Left ventricle myocardium superior (tissue), 1 donor: ENCODE measurements around the gene CST11. TPM values are rescaled to one million over a fixed set of nuclear protein-coding genes. Genes with fewer than 3 reads are reported as not detected.

Experiments
- ATAC-seq: fragments of 200-7000 bp; cut with Tn5 transposase; one replicate; pipeline ENCODE4 v1.9.1; 2020; ENCODE audit warnings: mild to moderate bottlenecking, moderate library complexity
- DNase-seq: peaks from one replicate; pipeline ENCODE4 v3.0.0-alpha.2; 2020
- intact Hi-C: fragments of 100-400 bp; cut with micrococcal nuclease; formaldehyde crosslinking; loops from one replicate; pipeline ENCODE4 v1.11.0; 2022
- total RNA-seq: library from RNA; stranded (reverse); fragmentation: NEBNext Ultra II Directional; extraction: Animal tissue kit (Norgen Biotek cat#: 25700); gene quantifications from one replicate; pipeline ENCODE4 v1.2.1, GENCODE V29; 2021
- donor health status: DM: no; HTN: yes; CAD: no; lungs with severe emphysema.

The CST11 gene
- total RNA-seq, 1 donor from 2014 or later, result not detected

DNA sequence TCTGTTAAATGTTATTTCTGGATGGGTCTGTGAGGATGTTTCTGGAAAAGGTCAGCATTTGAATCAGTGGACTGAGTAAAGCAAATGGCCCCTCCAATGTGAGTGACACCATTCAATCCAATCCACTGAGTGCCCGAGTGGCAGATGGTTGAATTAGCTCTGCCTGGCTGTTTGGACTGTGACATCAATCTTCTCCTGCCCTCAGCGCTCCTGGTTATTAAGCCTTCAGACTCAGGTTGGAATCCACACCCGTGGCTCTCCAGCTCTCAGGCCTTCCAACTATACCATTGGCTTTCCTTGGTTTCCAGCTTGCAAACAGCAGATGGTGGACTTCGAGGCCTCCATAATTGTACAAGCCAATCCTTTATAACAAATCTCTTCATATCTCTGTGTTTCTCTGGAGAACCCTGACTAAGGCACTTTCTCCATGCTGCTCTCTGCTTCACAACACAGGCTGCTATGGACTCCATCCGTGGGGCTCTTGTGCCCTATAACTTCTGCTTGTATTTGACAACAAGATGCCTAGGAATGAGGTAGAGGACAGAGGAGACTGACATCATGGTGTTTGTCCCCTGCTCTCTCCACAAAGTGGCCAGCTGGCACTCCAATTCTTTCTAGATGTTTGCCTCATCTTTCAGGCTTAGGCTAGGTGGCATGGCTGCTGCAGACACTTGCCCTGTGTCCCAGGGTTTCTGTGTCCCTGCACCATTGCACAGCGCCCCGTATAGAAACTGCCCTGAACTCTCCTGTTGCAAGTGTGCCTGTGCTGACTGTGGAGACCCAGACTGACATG lies 18.0 kb downstream of the CST11 start:
- no peak for ATAC-seq
- intact Hi-C loops, result no loop called here
- no peak for DNase-seq

DNA sequence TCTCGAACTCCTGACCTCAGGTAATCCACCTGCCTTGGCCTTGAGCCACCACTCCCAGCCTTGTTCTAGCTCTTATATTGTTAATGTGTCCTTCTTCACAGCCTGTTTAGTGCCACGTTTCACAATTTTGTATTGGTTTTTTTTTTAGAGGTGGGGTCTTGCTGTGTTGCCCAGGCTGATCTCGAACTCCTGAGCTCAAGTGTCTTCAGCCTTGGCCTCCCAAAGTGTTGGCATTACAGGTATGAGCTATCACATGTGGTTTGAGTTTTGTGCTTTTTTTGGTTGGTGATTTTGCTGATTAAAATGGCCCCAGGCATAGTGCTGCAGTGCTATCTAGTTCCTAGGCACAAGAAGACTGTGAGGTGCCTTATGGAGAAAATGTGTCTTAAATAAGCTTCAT lies 19.0 kb downstream of the CST11 start:
- DNase-seq, result no peak
- intact Hi-C loops, result no loop called here
- no peak for ATAC-seq

DNA sequence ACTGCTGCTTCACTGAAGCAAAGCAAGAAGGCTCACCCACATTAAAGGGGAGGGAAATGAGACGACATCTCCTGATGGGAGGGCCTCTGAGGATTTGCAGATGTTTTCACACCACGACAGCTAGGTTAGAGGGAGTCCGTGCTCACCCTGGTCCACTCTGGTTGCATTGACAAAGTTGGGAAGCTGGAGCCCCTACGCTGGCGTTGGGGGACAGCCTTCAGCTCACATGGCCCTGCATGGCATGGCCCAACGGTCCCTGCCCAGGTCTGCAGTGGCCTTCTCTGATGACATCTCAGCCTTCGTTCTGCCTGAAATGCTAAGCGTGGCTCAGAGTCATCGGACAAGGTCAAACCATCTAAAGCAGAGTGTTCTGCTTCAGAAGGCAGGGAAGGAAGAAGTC lies 27.5 kb downstream of the CST11 start:
- intact Hi-C loops, result no loop called here
- no peak for DNase-seq
- ATAC-seq, result no peak

DNA sequence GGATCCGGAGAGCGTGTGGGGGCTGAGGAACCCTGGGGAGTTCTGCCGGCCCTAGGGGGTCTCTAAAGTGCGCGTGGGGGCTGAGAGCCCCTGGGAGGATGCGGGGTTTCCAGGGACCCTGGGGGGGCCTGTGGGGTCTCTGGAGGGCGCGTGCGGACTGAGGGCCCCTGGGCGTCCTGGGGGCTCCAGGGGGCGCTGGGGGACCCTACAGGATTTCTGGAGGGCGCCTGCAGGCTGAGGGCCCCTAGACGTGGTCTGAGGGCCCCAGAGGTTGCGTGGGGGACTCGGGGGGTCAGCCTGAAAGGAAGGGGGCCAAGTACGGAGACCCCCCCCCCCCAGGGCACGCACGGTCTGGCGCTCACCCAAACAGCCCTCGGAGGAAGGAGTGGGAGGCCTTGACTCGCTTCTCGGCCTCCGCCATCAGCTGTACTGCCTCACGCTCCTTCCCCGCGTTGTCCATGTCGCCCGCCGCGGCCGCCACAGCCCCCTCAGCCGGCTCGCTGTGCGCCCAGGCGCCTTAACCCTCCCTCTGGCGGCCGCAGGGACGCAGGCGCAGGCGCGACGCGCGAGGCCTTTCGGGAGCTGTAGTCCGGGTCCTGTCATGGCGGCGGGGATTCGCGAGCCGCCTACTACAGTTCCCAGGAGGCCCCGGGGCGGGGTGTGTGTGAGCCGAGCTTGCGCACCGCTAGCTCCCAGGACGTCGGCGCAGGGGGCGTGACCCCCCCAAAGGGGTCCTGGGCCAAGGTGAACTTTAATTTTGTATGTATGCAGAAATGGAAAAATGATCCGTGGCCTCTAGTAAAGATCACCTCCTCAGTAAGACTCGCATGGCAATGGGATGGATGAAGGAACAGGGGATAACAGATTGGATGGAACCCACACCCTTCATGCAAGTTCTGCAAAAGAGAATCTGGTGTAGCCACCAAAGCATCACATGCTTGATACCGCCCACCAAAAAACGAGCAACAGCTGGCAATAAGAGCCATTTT lies 31.4 kb downstream of the CST11 start, which contains the start of gene NAPB:
Gene NAPB, minus strand, starts transcription at position 546 of the 989 bp plus-strand sequence. Its CDS starts 86 bp downstream, at position 460.
- DNase-seq (peak; percentile 98), ATAC-seq (peak; percentile 99)
- intact Hi-C loops, result no loop called here

DNA sequence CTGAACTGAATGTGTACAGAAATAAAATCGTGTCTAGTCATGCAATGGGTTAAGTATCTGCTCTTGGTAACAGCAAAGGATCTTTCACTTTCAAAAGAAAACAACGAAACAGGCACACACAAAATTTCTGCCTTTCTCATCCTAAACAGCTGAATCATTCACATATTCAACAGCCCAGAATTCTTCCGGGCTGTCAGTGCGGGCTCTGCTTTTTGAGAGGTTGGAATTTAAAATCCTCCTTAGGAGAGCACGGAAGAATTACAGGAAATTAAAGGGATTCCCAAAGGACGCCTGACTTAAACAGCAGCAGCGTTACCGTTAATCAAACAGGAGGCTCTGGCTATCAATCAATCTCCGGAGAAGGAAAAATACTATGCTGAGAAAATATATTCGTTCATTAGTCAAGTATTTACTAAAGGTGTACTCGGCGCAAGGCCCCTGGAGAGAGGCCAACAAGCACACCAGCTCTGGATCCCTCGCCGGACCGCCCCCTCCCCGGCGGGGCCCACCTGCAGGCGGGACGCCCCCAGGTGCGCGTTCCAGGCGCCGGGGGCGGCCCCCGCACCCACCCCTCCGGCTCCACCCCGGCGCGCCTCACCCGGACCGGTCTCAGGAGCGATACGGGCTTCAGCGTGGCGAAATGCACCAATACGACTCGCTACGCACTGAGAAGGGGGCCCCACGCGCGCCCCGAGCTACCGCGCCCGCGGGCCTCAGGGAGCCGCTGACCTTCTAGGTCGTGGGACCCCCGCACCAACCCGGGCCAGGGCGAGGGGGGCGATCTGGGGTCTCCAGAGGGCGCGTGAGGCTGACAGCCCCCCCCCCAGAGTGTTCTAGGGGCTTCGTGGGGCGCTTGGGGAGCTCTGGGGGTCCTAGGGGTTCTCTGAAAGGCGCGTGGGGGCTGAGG lies 32.4 kb downstream of the CST11 start:
- peak; percentile 63 for DNase-seq
- intact Hi-C loops, result loop anchor here (10.0 kb wide), 1 partner anchor 55 kb away; the partner anchor contains the start of gene GZF1
- peak; percentile 68 for ATAC-seq

DNA sequence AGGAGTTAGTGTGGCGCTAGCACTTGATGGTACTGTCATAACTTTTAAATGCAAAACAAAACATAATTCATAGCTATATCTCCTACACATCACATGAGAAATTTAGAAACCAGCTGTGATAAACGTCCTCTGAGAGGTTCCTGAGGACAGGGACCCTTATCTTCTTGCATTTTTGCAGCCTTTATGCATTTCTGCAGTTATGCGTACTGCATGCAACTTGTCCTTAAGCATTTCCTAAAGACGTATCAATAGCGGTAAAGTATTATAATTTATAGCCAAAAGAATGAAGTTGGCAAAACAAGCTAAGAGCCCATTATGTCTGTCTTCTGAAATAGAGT lies 33.0 kb downstream of the CST11 start:
- ATAC-seq (no peak), DNase-seq (no peak)
- intact Hi-C loops, result loop anchor here (10.0 kb wide), 1 partner anchor 55 kb away; the partner anchor contains the start of gene GZF1

DNA sequence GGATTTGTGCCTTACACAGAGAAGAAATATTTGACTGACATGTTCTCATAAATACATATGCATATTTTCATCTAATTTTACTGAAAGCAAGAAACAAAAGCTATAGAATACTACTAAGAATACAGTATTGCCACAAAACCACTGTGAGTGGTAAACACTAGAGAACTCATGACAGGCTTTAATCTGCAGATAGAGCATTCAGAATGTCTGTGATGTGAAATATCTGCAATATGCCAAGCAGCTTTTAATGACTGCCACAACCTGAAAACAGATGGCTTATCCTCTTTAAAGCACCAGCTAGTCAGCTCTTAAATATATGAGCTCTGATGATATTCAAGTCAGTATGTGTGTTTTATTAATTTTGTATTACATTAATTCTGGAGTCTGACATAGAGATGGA lies 34.8 kb downstream of the CST11 start:
- intact Hi-C loops, result loop anchor here (10.0 kb wide), 1 partner anchor 53 kb away; the partner anchor contains the start of gene GZF1
- ATAC-seq (no peak), DNase-seq (no peak)

DNA sequence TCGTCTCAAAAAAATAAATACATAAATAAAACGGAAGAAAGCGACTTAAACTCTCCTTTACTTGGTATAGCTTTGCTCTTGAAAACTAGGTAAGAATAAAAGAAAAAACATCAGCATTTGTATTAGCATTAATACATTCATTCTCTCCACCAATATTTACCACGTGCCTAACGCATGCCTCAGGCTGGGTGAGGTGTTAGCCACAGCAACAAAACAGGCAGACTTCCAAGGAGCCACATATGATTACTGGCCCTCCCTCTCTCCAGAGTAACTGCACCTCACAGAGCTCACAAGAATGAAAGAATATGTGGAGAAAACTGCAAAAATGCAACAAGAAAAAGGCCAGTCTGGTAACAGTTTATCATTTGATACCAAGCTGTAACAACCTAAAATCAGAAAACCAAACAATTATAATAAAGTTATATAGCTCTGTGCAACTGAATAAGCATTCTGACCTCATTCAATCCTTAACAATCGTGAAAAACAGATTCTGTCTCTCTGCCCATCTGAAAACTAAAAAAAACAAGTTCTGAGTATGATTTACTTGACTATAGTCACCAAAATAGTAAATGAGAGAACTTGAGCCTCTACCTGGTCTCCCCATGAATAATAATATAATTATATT lies 36.6 kb downstream of the CST11 start:
- ATAC-seq (no peak), DNase-seq (no peak)
- intact Hi-C loops, result loop anchor here (10.0 kb wide), 1 partner anchor 51 kb away; the partner anchor contains the start of gene GZF1

DNA sequence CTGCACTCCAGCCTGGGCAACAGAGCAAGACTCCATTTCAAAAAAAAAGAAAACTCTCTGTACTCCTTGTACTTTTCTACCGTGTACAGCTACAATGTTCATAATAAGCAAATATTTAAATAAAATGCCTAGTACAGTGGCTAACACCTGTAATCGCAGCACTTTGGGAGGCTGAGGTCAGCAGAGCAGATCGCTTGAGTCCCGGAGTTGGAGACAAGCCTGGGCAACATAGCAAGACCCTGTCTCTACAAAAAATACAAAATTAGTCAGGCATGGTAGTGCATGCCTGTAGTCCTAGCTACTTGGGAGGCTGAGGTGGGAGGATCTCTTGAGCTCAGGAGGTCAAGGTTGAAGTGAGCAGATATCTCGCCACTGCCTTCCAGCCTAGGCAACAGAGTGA lies 37.1 kb downstream of the CST11 start:
- intact Hi-C loops, result loop anchor here (10.0 kb wide), 1 partner anchor 51 kb away; the partner anchor contains the start of gene GZF1
- ATAC-seq (no peak), DNase-seq (no peak)

DNA sequence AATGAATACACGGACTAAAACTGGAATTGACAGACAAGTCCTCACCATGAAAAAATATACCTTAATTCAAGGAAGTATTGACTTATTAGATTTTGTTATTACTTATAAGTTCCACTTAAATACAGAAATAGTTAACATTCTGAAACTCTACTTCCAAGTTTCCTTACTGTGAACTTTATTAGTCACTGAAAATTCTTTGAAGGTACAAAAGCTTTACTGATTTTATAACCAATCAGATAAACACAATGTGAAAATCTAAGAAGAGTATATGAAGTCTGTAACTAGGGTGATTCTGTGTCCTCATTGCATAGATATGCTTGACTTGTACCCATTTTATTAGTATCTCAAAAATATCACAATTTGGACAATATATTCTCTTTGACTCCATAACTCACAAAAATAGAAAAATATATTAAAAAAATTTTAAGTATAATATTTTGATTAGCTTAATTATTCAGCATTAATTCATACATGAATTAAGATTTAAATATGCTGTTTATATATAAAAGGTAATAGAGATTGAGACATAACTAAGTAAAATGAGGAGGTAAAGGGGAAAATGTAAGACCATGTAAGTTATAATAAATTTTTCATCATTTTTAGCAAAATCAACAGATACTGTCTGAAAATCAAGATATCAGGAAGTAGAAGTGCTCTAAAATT lies 38.0 kb downstream of the CST11 start:
- intact Hi-C loops, result loop anchor here (10.0 kb wide), 1 partner anchor 50 kb away; the partner anchor contains the start of gene GZF1
- DNase-seq (no peak), ATAC-seq (no peak)

DNA sequence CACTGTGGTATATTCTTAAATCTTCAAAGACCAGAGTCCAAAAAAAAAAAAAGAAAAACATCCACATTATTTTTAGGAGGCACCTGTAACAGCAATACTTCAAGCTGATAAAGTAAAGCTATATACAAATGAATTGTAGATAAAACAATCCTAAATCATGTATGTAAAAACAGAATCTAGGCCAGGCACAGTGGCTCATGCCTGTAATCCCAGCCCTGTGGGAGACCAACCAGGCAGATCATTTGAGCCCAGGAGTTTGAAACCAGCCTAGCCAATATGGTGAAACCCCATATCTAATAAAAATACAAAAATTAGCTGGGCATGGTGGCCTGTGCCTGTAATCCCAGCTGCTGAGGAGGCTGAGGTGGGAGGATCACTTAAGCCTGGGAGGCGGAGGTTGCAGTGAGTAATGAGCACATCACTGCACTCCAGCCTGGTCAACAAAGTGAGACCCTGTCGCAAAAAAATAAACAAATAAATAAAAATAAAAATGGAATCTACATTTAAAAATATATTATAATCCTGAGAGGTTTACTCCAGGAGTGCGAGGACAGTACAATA lies 38.7 kb downstream of the CST11 start:
- intact Hi-C loops, result loop anchor here (10.0 kb wide), 1 partner anchor 49 kb away; the partner anchor contains the start of gene GZF1
- DNase-seq (no peak), ATAC-seq (no peak)

DNA sequence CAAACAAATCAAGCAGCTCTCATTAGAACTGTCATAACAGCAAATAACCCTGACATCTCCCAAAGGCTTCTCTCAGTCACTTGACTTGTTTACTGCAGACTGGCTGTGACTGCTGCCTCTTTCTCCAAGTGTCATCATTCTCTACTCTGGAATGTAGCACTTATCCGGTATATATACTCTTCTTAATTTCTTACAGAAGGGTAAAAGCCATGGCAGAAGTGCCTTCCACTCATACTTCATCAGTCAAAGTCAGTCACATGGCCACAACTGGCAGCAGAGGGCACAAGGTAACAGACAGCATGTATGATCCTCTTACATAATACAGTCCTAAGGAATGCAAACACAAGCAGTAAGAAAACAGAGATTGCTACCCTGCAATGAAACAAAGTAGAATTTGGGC lies 40.6 kb downstream of the CST11 start:
- ATAC-seq, result peak; percentile 81
- no peak for DNase-seq
- intact Hi-C loops, result loop anchor here (10.0 kb wide), 1 partner anchor 47 kb away; the partner anchor contains the start of gene GZF1

DNA sequence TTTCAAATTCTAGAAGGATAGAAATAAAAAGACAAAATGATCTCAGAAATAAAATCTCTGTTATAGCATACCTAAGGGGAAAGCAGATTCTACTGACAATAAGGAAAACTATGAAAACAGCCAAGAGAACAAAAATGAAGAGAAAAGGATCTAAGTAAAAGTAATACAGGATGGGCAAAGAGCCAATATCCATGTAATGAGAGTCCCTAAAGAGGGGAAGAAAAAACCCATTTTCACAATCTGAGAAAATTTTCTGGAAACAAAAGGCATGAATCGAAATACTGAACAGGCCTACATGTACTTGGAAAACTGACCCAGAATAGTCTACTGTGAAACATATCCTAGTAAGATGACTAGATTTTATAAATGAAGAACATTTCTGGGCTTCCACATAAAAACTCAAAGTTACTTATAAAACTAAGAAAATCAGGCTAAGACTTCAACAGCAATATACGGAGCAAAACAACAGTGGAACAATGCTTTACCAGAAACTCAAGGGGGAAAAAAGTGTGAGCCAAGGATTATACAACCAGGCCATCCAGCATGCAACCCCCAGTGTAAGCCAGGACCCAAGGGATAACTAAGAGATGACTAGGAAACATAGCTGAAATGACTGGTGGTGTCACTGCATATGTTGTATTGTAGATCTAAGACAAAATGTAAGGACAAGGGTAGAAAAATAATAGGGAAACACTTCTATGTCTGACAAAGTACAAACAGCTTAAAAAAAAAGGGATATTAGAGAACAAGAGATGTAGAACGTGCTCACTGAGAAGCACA lies 41.6 kb downstream of the CST11 start:
- intact Hi-C loops, result loop anchor here (10.0 kb wide), 1 partner anchor 46 kb away; the partner anchor contains the start of gene GZF1
- ATAC-seq, result peak; percentile 18
- no peak for DNase-seq

DNA sequence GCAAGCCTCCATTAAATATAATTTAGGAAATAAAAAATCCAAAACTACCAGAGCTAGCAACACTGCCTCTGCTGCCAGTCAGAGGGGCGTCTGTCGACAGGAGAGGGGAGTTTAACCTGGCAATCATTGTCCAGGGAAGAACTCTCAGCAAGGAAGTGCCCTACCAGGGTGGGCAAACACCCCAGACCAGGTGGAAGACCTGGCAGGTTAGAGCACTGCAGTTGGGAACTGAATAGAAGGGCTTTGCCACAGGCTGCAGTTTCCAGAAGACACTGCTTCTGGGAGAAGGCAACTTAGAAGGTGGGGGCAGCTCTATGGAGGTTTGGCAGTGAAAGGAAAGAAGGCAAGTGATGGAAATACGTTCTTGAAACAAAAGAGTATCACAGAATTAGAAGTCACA lies 42.9 kb downstream of the CST11 start:
- ATAC-seq (no peak), DNase-seq (no peak)
- intact Hi-C loops, result loop anchor here (10.0 kb wide), 1 partner anchor 45 kb away; the partner anchor contains the start of gene GZF1

DNA sequence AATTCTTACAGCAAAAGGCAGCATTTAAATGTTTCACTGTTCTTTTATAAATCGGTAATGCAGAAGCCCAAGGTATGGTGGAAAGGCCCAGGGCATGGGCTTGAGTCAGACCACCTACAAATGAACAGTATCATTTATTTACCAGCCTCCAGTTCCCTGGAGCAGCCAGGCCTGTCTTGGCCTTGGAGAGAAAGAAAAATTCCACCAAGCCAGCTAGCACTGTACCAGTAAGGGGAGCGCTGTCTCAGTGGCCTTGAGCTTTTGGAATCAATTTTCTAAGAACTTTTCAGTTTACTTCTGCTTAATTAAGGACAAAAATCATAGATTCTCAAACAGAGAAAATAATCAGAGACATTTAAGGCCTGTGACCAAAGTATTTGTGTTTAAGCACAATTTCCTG lies 43.7 kb downstream of the CST11 start:
- no peak for DNase-seq
- peak; percentile 27 for ATAC-seq
- intact Hi-C loops, result no loop called here

DNA sequence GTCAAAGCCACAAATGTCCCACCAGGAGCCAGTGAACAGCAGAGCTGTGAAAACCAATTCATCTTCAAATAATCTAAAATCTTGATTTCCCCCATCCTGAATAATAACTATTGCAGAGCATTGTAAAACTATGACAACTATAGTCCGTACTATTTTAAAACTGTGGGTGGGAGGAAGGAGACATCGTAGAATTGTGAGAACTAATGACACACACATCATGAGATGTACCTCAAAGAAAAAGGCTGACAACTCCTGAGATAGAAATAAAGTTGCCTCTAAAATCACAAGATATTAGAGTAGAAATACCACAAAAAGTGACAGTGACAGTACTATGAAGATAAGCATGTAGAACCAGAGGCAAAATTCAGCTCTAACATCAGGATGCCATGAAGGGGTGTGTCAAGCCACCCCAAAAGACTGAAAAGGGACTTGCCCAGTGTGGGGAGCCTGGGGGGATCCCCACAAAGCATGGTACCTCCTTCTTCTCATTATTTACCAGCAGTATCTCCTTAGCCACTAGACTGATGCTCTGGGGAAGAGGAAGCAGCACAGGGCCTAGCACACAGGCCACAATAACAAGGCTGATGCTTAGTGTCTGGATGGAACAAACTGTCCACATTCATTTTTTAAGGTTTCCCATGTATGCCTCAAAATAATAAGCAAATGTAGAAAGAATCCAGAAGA lies 44.8 kb downstream of the CST11 start:
- DNase-seq, result no peak
- no peak for ATAC-seq
- intact Hi-C loops, result no loop called here
